Measurements from ENCODE around the gene ESPL1.

DNA sequence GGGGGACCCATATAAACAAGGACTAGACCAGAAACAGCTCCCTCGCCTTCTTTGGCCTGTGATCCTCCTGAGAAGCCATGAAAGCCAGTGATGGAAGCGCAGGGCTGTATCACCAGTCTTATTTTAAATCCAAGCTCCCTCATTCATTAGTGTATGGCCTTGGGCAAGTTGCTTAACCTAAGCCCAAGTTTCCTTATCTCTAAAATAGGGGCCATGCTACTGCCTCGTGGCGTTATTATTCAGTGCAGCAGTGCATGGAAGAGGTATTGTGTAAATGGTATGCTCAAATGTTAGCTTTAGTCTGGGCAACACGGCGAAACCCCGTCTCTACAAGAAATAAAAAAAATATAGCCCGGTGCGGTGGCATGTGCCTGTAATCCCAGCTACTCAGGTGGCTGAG, 9.9 kb downstream of the ESPL1 start:
- TF ChIP-seq POLR2AphosphoS5 (IDR thresholded peaks at IDR 0.05; ENCODE audit: low read depth, low read length) (no peak), CTCF (IDR thresholded peaks at IDR 0.05) (no peak)

Measured in Panc1 (cell line).